IMR-90 (cell line): Measurements from ENCODE around the gene TCF4. TPM values are rescaled to one million over a fixed set of nuclear protein-coding genes. Genes with fewer than 3 reads are reported as not detected.

Source experiments
- ATAC-seq: fragments of 200-7000 bp; cut with Tn5 transposase; 2 replicates; pipeline ENCODE4 v1.9.1; 2020; ENCODE audit warnings: low read depth, mild to moderate bottlenecking, moderate library complexity
- BruUV-seq: library from RNA; stranded (reverse); fragments of 400-500 nt; replicated peaks from 2 replicates; lab custom pipeline; 2021; lab: Mats Ljungman, UMichigan
- CTCF ChIA-PET: fragments of 300-600 bp; formaldehyde crosslinking; extraction: SDS; loops from one replicate; lab custom pipeline; 2021; ENCODE audit warnings: antibody characterized with exemption; lab: Yijun Ruan, JAX
- POLR2A ChIA-PET: fragments of 300-600 bp; sonication (Branson Sonifier 250); formaldehyde crosslinking; loops from one replicate; lab custom pipeline; 2022; ENCODE audit warnings: antibody characterized with exemption; ENCODE audit not compliant: unreplicated experiment; lab: Charles Lee
- DNase-seq: peaks from one replicate; pipeline ENCODE4 v3.0.0; 2013
- H2AFZ ChIP-seq: replicated peaks from 2 replicates; pipeline ENCODE3; 2013; ENCODE audit warnings: low read length, mild to moderate bottlenecking; ENCODE audit not compliant: poor library complexity
- H2AK5ac ChIP-seq: 2 replicates; pipeline ENCODE4 v1.6.1; 2013; ENCODE audit warnings: low read depth, low read length, inconsistent platforms
- H2AK9ac ChIP-seq: replicated peaks from 2 replicates; pipeline ENCODE3; 2013; ENCODE audit warnings: mild to moderate bottlenecking, low read depth, low read length, moderate library complexity; ENCODE audit not compliant: poor library complexity
- H2BK120ac ChIP-seq: 2 replicates; pipeline ENCODE4 v1.6.1; 2013; ENCODE audit warnings: low read depth, low read length, inconsistent platforms
- H2BK15ac ChIP-seq: 3 replicates; pipeline ENCODE4 v1.6.1; 2013; ENCODE audit warnings: low read depth, low read length, inconsistent platforms
- H2BK20ac ChIP-seq: 2 replicates; pipeline ENCODE4 v1.6.1; 2013; ENCODE audit warnings: low read depth, mild to moderate bottlenecking, inconsistent platforms, low read length, moderate library complexity
- H2BK5ac ChIP-seq: 2 replicates; pipeline ENCODE4 v1.6.1; 2013; ENCODE audit warnings: mild to moderate bottlenecking, low read depth, low read length, inconsistent platforms; ENCODE audit not compliant: poor library complexity, severe bottlenecking
- H3K14ac ChIP-seq: replicated peaks from 2 replicates; pipeline ENCODE4 v1.6.1; 2013; ENCODE audit warnings: low read depth, low read length, inconsistent platforms
- H3K18ac ChIP-seq: 2 replicates; pipeline ENCODE4 v1.6.1; 2013; ENCODE audit warnings: low read depth, low read length, control low read depth
- H3K23ac ChIP-seq: 2 replicates; pipeline ENCODE4 v1.6.1; 2013; ENCODE audit warnings: low read depth, low read length, inconsistent platforms
- H3K27ac ChIP-seq: 2 replicates; pipeline ENCODE4 v1.5.1; 2013; ENCODE audit warnings: mild to moderate bottlenecking, control low read depth, low read length; ENCODE audit not compliant: insufficient read depth
- H3K27me3 ChIP-seq: 2 replicates; pipeline ENCODE4 v1.6.1; 2013; ENCODE audit warnings: low read length; ENCODE audit not compliant: control insufficient read depth, insufficient read depth
- H3K36me3 ChIP-seq: 2 replicates; pipeline ENCODE4 v1.6.1; 2013; ENCODE audit warnings: low read length, mixed read lengths; ENCODE audit not compliant: control insufficient read depth, insufficient read depth
- H3K4ac ChIP-seq: 2 replicates; pipeline ENCODE4 v1.6.1; 2013; ENCODE audit warnings: low read depth, low read length, inconsistent platforms
- H3K4me1 ChIP-seq: 2 replicates; pipeline ENCODE4 v1.6.1; 2013; ENCODE audit warnings: low read length, mixed read lengths; ENCODE audit not compliant: control insufficient read depth, insufficient read depth
- H3K4me2 ChIP-seq: 2 replicates; pipeline ENCODE4 v1.6.1; 2013; ENCODE audit warnings: low read depth, mild to moderate bottlenecking, control low read depth, low read length, moderate library complexity
- H3K4me3 ChIP-seq: 2 replicates; pipeline ENCODE4 v1.5.1; 2013; ENCODE audit warnings: low read depth, mild to moderate bottlenecking, control low read depth, low read length, moderate library complexity; ENCODE audit not compliant: insufficient read depth
- H3K56ac ChIP-seq: 2 replicates; pipeline ENCODE4 v1.6.1; 2013; ENCODE audit warnings: low read length, inconsistent platforms; ENCODE audit not compliant: insufficient read depth; ENCODE audit errors: extremely low read depth
- H3K79me1 ChIP-seq, 2 experiments: 2 replicates each; pipeline ENCODE4 v1.6.1; 2013; ENCODE audit warnings: low read length in 2 of 2, inconsistent platforms in 1 of 2, low read depth in 1 of 2
- H3K9ac ChIP-seq: 2 replicates; pipeline ENCODE4 v1.6.1; 2013; ENCODE audit warnings: low read depth, low read length, control low read depth
- H3K9me1 ChIP-seq: 2 replicates; pipeline ENCODE4 v1.6.1; 2013; ENCODE audit warnings: low read length, inconsistent platforms; ENCODE audit not compliant: insufficient read depth
- H3K9me3 ChIP-seq: 2 replicates; pipeline ENCODE4 v1.6.1; 2013; ENCODE audit warnings: low read length; ENCODE audit not compliant: control insufficient read depth, insufficient read depth
- H4K20me1 ChIP-seq: 2 replicates; pipeline ENCODE4 v1.6.1; 2013; ENCODE audit warnings: low read length, inconsistent platforms; ENCODE audit not compliant: insufficient read depth
- H4K5ac ChIP-seq: 2 replicates; pipeline ENCODE4 v1.6.1; 2013; ENCODE audit warnings: mild to moderate bottlenecking, low read depth, low read length, control low read depth
- H4K8ac ChIP-seq, 2 experiments: 2 replicates each; pipeline ENCODE4 v1.6.1; 2013; ENCODE audit warnings: low read depth in 2 of 2, low read length in 2 of 2, control low read depth in 1 of 2, inconsistent platforms in 1 of 2
- H4K91ac ChIP-seq: 2 replicates; pipeline ENCODE4 v1.6.1; 2013; ENCODE audit warnings: low read depth, low read length, inconsistent platforms; ENCODE audit not compliant: insufficient read depth
- RCOR1 ChIP-seq: IDR thresholded peaks from 2 replicates; pipeline ENCODE4 v1.6.1; 2012; ENCODE audit warnings: mild to moderate bottlenecking, low read length, improper control_type of control experiment; ENCODE audit not compliant: insufficient replicate concordance
- WGBS, 2 experiments: methylation state at CpG; one replicate each; pipeline versions ENCODE4 v1.1.5 to v1.1.7; 2013; ENCODE audit warnings: missing lambda C conversion rate in 2 of 2; ENCODE audit not compliant: insufficient read length in 1 of 2; ENCODE audit errors: extremely low coverage in 2 of 2; 5-methylcytosine and 5-hydroxymethylcytosine counted together
- dilution Hi-C: fragments of 300-500 bp; cut with HindIII; formaldehyde crosslinking; loops from one replicate; pipeline ENCODE4 v1.14.3; 2018; ENCODE audit warnings: low sequenced_read_pairs; ENCODE audit not compliant: unreplicated experiment
- in situ Hi-C: fragments of 300-500 bp; cut with MboI; formaldehyde crosslinking; loops from 3 replicates; pipeline ENCODE4 v1.14.3; 2019; ENCODE audit warnings: low sequenced_read_pairs, inconsistent platforms, mixed read lengths
- intact Hi-C: fragments of 100-400 bp; cut with micrococcal nuclease; formaldehyde crosslinking; loops from 2 replicates; pipeline ENCODE4 v1.10.0; 2022
- polyA plus RNA-seq, 3 experiments: library from polyadenylated mRNA; depleted of rRNA; stranded (reverse); fragments of >200 nt; gene quantifications; 2 replicates each; pipeline ENCODE4 v1.2.3, GENCODE V29; 2012; ENCODE audit warnings: low replicate concordance in 1 of 3
- total RNA-seq: library from RNA; depleted of rRNA; stranded (reverse); fragments of >200 nt; gene quantifications from 2 replicates; pipeline ENCODE4 v1.2.3, GENCODE V29; 2012

The TCF4 gene
- total and polyA plus RNA-seq, 2 of the 4 experiments (the other 2 are of a cell fraction): 30.0 to 87.1 TPM

DNA sequence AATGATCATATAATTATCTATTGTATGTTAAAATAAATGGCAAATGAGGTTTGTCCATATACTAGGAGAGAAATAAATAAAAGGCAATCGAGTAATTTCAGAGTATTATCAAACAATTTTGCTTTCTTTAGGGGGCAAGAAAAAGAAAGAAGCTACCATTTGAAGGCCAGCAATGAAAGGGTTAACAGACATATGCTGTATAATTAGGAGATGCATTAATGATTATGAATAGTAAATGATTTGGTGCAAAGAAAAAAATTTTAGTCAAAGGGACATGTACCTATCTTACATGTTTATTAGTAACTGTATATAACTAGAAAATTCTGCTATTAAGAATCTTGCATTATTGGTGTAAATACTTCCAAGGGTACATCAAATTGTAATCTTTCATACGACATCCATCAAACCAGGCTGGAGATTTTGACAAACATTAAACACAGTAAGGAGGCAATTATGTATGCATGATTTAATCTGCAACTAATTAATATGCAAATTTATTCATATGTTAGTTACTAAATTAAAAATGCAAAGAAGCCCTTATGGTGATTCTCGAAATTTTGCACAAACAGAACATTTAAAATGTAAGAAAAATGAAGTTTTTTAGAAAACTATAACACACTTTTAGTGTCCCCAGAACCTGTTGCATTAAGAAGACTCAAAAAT, 251.4 kb downstream of the TCF4 start:
- intact Hi-C loops: no loop called here
- POLR2A ChIA-PET: no interaction called here
- in situ Hi-C loops: no loop called here
- Histone ChIP-seq H3K56ac (no peak overlapping the region), H3K23ac (no peak overlapping the region), H3K4me1 (peaks cover 9% of the 10 kb centered on the region), H4K91ac (no peak overlapping the region), H2BK20ac (no peak overlapping the region), H3K4me3 (no peak overlapping the region), H3K14ac (no peak overlapping the region), H3K9me3 (no peaks in the 10 kb centered on the region), H3K27me3 (no peaks in the 10 kb centered on the region), H2AFZ (no peak overlapping the region), H3K9me1 (peaks cover 6% of the 10 kb centered on the region), H4K8ac (no peak overlapping the region), H3K9ac (no peak overlapping the region), H3K36me3 (0 out of 2 replicates have a peak, but pooled peaks cover 2% of the 10 kb centered on the region), H3K18ac (no peak overlapping the region), H2BK15ac (no peak overlapping the region), H4K5ac (no peak overlapping the region), H3K4me2 (no peak overlapping the region), H2BK5ac (no peak overlapping the region), H3K4ac (no peak overlapping the region), H2AK9ac (no peak overlapping the region), H3K27ac (no peak overlapping the region), H2BK120ac (no peak overlapping the region), H4K20me1 (0 out of 2 replicates have a peak, but pooled peaks cover 6% of the 10 kb centered on the region), H2AK5ac (no peak overlapping the region), H3K79me1 (peaks cover 25 to 52% of the 10 kb centered on the region in 2 experiments)
- WGBS, 2 experiments: no CpG with 5 or more reads among the region's 3 CpGs
- DNase-seq (no peak), ATAC-seq (no peak)
- BruUV-seq: no TSS peak
- CTCF ChIA-PET: interaction anchor here (0.6 kb wide), 1 partner anchor 57 kb away, joined by 3 read pairs; no protein-coding TSS in a partner anchor
- dilution Hi-C loops: no loop called here
- TF ChIP-seq RCOR1: no peak
